GM04504 (cell line): ENCODE measurements around the gene ST6GALNAC3.

Experiments
- DNase-seq: peaks from one replicate; pipeline ENCODE4 v3.0.0-alpha.2; 2012; ENCODE audit warnings: low read depth

The ST6GALNAC3 gene

GRCh38 chr1:76142771-76143540 is 68.4 kb downstream of the ST6GALNAC3 start:
- no peak for DNase-seq

DNA sequence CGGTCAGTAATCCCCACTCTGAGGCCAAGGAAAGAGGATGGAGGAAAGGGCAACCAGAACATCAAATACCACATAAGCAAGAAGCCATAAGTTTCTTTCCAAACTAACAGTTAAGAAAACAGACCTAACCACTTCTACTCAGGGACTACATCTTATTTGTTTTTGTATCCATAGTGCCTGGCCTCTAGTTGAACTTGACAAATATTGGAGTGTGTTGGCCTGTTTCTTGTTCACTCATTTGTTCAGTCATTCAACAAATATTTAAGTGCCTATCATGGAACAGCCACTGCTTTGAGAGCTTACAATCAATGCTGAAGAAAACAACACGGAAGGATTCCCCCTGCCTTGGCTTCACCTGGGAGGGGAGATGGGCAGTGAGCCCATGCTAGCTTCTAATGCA is 69.7 kb downstream of the ST6GALNAC3 start:
- no peak for DNase-seq

DNA sequence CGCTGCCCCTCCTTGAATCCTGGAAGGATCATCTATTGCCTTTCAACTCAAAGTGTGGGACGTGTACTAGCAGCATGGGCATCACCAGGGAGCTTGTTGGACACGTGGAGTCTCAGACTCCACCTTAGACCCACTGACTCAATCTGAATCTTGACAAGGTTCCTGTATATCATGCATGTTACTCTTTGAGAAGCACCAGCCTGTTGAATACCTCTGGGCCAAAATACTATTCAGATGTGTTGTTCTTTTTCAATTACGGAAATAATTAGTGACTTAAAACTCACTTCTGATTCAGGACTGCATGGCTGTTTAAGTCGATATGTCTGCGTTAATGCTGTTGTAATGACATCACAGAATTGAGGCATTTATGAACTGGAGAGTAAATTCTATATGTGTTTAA is 70.8 kb downstream of the ST6GALNAC3 start:
- no peak for DNase-seq

DNA sequence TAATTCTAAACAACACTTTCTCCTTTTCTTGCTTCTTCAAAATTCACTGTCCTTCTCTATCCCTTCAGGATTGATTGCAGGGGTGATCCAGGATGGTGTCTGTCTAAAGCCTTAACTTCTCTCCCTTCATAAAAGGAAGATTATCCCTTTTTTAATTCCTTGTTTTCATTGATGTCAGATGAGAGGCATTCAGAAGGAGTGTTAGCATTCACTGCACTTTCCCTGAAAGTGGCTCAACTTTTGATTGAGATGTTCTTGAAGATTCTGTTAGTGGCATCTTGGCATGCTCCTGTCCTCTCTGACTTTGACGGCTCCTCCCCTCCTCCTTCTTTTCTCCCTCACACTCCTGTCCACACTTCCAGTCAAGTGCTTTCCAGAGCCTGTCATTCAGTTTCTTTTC is 71.6 kb downstream of the ST6GALNAC3 start:
- DNase-seq = no peak

- no peak for DNase-seq
These were observed 73.4 kb downstream of the ST6GALNAC3 start for GRCh38 chr1:76147917-76148316.

GRCh38 chr1:76148460-76148859 is 73.9 kb downstream of the ST6GALNAC3 start:
- no peak for DNase-seq

GRCh38 chr1:76153841-76154205 is 79.3 kb downstream of the ST6GALNAC3 start:
- no peak for DNase-seq

- peak; percentile 42 for DNase-seq
These were observed 79.8 kb downstream of the ST6GALNAC3 start for GRCh38 chr1:76154206-76154956.

GRCh38 chr1:76156987-76157386 is 82.4 kb downstream of the ST6GALNAC3 start:
- no peak for DNase-seq

DNA sequence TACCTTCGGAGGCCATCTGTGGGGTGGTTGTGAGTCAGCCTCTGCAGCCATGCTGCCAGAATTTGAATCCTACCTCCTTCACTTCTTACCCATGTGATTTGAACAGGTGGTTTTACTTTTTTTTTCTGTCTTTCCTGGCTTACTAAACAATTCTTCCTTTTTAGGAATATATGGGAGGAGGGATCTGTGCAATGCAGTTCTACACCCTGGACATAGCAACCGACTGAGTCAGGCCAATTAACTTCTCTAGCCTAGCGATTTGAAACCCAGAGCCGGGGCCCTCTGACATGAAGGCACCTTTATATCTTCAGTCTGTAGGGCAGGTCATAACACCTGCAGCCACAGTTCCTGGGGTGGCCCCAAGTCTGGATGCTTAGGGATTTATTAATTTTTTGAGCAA is 83.6 kb downstream of the ST6GALNAC3 start:
- no peak for DNase-seq

DNA sequence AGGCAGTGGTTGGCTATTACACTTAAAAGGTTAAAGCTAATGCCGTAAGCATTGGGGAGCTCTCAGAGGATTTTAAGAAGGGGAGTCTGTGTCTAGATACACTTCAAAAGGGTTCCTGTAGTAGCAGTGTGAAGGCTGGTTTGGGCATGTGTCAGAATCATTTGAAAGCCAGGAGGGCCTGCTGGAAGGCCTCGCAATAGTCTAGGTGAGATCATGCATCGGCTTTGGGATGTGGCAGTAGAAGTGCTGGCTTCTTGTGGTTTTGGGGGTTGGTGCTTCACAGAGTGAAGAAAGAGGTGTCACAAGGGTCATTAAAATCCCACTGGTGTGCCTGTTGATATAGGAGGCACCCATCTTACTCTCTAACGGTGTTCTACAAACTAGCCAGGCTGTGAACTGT is 85.7 kb downstream of the ST6GALNAC3 start:
- no peak for DNase-seq

GRCh38 chr1:76161451-76161850 is 86.9 kb downstream of the ST6GALNAC3 start:
- DNase-seq = no peak

DNA sequence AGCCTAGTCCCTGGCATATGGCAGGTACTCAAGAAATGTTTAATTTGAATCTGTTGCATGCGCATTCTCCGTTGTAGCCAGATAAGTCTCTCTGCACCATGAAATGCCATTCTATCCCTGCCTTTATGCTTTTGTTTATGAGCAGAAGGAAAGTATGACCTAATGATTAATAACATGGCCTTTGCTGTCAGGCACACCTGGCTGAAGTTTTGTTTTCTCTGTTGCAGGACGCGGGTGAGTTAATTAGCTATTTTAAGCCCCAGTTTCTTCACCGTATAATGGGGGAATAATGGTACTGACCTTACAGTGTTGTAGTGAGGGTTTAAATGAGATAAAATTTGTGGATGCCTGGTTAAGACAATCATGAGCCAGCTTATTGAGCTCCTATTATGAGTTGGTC is 87.7 kb downstream of the ST6GALNAC3 start:
- DNase-seq = no peak

- DNase-seq = no peak
These were observed 89.6 kb downstream of the ST6GALNAC3 start for GRCh38 chr1:76164165-76164564.

DNA sequence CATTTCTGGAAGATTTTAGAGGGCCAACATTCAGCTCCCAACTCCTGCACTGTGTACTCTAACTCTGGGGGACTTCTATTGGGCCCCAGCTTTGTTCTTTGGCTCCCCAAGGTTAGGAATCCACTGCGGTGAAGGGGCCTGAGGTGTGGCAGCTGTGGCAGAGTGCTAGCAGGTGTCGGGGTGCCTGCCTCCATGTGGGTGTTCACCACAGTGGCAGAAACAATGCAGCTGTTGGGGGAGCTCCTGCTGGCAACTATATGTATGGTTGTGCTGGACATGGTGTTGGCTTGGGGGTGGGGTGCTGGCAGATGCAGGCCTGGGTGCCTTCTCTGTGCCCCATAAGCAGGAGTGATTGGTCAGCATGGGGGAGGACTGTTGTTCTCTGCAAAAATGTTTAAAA is 95.5 kb downstream of the ST6GALNAC3 start:
- DNase-seq = no peak

DNA sequence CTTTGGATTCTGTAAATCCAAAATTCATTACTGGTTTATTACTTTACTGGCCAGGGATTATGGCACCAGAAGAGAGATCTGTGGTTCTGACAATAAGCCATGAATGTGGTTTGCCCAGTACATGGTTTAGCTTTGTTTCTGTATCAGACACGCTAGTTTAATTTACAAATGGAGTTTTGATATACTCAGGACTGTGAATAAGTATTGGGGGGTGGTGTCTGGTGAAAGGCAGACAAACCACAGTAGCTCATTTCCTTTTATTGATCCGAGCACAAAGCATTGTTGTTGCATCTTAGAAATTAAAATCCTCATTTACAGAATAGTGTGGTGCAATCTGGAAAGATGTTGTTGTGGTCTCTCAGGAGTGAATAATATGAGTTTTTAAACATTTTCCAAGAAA is 96.0 kb downstream of the ST6GALNAC3 start:
- no peak for DNase-seq

- no peak for DNase-seq
These were observed 101.5 kb downstream of the ST6GALNAC3 start for GRCh38 chr1:76176000-76176399.

DNA sequence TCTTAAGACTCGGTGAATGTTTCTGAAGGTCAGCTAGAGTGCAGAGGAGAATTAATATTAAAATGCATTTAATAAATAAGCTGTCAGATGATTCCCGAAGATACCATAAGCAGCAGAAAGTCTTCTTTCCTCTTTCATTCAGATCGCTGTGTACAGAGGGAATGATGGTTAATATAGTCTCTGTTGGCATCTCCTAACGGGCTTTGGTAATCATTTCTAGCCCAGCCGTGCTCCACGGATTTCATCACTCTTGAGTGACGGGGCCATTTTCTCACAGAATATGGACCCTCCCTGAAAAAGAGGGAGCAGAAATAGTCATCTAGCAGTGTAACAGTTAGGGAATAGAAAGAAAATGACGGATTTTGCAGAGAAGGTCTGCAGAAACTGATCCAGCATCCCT is 103.1 kb downstream of the ST6GALNAC3 start:
- no peak for DNase-seq

DNA sequence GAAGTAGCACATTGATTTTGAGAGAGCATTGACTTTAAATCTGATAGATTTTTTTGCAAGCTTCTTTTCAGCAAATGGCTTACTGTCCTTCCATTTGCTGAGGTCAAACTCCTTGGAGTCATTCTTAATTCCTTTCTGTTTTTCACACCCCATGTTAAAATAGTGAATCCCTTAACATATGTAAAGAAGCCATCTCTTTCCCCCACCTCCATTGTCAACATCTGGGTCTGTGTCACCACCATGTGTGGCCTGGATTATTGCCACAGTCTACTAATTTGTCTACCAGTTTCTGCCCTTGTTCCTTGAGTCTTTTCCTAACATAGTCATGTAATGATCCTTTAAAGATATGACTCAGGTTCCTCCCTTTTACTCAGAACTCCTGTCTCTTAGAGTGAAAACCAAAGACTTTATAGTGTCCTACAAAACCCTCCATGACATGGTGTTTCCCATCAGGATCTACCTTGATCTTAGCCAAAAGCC is 104.7 kb downstream of the ST6GALNAC3 start:
- DNase-seq = no peak

DNA sequence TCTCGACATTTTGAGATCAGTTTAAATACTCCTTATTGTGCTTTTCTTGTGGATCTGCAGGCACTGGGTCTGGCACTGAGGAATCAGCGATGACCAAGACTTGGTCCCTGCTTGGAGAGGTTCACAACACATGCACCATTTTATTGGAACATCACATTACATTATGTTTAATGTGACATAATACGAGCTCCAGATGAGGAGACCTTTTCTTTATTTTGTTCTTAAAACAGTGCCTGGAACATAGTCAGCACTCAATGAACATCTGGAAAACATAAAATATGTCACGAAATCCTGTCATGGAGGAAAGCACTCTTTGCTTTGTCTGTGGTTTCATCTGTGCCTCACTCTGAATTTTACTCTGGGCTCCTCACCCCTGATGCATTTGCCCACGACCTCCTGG is 110.7 kb downstream of the ST6GALNAC3 start:
- DNase-seq = no peak

- no peak for DNase-seq
These were observed 112.1 kb downstream of the ST6GALNAC3 start for GRCh38 chr1:76186554-76187170.

DNA sequence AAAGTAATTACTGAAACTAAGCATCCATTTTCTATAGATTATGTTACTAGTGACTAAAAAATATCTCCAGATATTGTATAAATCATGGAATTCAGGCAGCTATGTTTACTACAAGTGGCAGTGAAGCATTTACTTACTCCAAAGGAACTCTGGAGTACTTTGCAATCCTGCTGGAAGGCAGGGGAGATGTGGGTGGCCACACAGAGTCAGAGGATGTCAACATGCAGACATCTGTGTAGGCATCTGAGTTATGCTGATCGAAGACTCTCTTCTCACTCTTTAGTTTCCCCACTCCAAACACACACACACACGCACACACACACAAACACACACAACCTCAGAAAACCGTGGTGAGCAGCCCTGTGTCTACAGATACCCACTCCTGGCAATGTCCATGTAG is 112.9 kb downstream of the ST6GALNAC3 start:
- DNase-seq = no peak

DNA sequence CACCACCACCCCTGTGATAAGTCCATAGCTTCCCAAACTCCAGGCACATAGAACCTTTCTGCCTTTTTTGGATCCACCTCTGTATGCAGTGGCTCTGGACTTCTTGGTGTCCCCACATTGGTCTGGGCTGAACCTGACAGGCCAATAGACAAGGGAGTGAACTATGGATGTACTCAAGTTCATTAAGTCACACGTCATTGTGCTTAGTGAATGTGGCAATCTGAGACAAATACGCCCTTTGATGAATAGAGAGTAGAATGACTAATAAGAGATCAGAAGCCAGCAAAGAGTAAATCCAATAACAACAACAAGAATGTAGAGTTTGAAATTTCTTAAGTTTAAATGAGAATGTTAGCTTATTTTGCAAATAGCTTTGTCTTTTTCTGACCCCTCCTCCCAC is 114.8 kb downstream of the ST6GALNAC3 start:
- no peak for DNase-seq
